Stimulated activated CD8-positive, alpha-beta memory T cell treated with anti-CD3 and anti-CD28 coated beads, Interleukin-4, amount 100 ng/mL, for 48 hours (primary cell): ENCODE measurements around the gene RFPL1.

ENCODE experiments used
- DNase-seq: peaks from one replicate; pipeline ENCODE4 v3.0.0-alpha.2; 2020

Gene RFPL1

DNA sequence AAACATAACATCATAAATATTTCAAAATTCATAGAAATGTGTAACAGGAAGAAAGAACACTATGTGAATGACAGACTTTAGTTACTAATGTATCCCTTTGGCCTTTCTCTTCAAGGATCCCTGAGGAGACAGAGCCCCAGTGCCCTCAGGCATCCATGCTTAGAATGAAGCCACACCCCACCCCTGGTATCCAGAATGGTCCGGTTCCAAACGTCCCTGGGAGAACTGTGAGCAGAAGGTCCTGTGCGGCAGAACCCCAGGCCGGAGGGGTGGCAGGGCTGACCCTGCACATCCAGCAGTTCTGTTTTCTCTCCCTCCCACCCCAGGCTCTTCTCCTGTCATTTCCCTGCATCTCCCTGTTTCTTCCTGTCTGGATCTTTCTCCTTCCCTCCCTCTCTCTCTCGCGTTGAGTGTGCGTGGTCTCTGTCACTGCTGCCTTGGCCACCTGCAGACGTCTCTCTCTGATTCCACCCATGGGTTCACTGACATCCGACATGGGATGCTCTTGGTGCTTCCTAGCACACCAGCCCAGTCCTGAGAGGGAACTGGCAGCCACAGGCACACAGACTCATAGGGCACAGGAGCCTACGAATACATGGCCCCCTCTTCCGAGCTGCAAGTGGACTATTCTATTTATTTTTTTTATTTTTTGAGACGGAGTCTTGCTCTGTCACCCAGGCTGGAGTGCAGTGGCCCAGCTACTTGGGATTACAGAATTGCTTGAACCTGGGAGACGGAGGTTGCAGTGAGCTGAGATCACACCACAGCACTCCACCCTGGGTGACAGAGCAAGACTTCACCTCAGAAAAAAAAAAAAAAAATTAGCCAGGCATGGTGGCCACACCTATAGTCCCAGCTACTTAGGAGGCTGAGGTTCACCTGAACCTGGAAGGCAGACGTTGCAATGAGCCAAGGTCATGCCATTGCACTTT lies 5.7 kb downstream of the RFPL1 start:
- no peak for DNase-seq

DNA sequence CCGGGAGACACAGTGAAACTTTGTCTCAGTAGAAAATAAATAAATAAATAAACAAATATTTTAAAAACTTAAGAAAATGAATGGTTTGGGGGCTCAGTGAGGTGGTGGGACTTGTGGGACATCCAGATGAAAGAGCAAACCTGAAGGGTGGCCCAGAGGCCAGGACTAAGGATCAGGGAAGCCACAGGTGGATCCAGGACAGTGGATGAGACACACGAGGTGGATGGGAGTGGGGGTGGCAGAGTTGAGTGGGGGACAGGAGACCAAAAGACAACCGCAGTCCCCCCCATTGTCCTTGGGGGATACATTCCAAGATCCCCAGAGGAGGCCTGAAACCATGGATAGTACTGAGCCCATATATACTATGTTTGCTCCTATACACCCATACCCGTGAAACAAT lies 7.1 kb downstream of the RFPL1 start:
- DNase-seq: no peak

DNA sequence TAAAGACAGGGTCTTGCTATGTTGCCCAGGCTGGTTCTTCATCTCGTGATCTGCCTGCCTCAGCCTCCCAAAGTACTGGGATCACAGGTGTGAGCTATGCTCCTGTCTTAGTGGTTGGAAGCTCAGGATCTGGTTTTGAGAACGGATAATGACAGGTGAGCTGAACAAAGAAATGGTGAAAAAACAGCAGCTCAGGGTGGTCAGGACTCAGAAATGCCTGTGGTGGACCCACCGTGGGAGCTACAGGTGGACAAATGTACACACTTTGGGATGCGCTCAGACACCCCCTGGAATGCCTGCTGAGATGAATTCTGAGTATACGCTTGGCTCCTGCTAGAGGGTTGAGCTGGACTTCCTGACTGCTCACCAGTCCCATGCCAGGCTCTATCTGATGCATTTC lies 9.5 kb downstream of the RFPL1 start:
- no peak for DNase-seq

DNA sequence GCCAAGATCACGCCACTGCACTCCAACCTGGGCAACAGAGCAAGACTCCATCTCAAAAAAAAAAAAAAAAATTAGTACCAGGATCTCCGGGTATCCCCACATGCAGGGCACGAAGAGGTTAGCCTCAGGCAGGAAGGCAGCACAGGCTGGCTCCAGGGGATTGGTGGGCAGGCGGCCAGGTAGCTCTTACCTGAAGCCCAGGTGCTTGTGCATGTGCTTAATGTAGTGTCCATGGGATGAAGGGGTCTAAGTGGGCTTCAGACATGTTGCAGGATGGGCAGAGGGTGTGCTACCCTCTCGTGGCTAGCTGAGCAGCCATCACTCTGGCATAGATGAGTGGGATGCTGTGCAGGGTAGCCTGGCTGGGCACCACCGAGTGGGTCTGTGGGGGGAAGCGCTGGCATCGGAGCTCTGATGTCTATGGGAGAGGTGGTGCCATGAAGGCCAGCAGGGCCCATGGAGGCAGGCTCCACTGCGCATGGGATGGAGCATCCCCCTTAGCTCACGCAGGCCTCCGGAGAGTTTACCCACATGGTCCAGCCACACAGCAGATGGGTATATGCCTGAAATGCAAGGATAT lies 11.0 kb downstream of the RFPL1 start:
- DNase-seq: no peak

DNA sequence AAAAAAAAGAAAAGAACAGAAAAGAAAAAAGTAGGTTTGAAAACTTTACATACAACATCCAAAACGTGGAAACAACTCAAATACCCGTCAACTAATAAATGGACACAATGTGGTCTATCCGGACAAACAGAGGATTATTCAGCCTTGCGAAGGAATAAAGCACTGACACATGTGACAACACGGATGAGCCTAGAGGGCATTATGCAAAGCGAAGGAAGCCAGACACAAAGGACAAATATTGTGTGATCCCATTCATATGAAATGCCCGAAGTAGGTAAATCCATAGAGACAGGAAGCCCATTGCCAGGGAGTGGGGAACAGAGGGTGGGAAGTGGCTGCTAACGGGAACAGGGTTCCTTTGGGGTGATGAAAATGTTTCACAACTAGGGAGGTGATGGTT lies 11.8 kb downstream of the RFPL1 start:
- DNase-seq: no peak

DNA sequence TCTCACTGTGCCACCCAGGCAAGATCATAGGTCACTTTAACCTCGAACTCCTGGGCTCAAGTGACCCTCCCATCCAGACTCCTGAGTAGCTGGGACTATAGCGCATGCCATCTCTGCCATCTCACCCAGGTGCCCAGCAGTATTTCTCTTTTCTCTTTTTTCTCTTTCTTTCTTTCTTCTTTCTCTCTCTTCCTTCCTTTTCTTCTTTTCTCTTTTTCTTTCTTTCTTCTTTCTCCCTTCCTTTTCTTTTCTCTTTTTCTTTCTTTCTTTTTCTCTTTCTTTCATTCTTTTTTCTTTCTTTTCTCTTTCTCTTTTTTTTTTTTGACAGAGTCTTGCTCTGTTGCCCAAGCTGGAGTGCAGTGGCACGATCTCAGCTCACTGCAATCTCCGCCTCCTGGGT lies 13.5 kb downstream of the RFPL1 start:
- no peak for DNase-seq

DNA sequence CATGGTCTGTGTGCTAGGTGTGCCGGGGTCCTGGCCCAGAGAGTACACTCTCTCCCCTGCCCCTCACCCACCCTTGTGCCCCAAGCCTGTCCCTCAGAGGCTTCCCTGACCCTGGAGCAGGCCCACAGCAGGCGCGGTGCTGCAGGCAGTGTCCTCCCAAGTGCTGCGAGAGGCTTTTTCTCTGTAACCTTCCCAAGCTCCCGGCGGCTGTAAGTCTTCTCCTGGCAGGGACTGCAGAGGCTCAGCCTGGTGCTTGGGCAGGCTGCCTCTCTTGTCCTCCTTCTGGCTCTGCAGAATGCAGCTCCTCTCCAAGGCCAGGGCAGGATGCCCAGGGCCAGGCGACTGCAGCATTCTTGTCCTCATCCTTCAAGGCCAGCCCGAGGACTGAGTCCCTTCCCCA lies 15.9 kb downstream of the RFPL1 start:
- no peak for DNase-seq

DNA sequence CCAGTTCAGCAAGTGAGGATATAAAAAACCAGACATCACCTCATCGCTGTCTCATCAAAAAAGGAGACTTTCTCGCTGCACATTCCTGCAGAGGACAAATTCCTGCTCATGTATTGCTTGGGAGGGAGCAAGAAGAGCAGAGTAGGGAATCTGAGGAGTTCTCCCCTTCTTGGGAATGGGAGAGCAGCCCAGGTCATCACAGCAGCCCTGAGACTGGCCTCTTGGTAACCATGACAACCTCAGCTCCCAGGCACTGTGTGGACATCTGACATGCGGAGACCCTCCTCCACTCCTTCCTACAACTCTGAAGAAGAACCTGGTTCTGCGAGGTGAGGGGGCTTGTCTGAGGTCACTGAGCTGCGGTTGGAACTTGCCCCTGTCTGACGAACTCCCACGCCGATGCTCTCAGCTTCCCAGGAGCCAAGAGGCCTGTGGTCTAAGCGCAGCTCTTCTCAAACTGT lies 17.9 kb downstream of the RFPL1 start:
- no peak for DNase-seq

DNA sequence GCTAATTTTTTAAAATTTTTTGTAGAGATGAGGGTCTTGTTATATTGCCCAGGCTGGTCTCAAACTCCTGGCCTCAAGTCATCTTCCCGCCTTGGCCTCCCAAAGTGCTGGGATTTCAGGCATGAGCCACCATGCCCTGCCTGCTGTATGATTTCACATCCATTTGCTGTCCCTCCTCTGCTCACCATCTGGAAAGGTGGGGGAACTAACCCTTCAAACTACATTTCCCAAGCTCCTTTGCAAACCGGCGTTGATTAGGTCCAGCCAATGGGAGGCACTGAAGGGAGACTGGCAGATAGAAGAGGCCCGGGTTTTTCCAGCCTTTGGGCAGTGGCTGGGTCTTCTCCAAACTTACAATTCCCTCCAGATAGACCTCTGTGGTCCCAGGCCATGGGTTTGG lies 19.3 kb downstream of the RFPL1 start:
- peak; percentile 39 for DNase-seq

DNA sequence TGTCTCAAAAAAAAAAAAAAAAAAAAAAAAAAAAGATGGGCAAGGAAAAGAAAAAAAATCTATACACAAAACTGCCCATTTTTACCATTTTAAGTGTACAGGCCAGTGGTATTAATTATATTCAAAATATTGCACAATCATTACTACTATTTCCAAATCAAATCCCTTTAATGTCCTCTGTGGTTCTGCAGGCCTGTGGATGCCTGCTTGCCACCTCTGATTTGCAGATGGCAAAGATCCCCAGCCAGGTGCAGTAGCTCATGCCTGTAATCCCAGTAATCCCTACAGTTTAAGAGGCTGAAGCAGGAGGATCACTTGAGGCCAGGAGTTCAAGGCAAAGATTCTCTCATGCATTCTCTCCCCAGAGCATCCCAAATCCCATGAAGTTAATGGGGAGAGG lies 20.2 kb downstream of the RFPL1 start:
- DNase-seq: no peak

DNA sequence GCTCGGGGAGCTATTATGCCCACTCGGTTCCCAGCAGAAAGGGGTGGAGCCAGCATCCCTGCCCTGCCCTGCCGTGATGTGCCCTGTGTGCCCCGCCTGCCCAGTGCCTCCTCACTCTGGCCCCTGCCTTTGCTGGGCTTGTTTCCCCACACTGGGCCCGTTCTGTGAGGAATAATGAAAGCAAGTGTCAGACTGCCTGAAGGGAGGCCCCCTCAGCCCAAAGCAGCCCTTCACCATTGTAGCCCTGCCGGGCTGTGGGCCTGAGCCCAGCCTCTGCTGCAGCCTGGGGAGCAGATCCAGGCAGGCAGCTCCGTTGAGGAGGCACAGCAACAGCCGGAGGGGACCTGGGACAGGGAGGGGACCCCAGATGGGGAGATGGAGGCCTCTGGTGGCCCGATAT lies 21.4 kb downstream of the RFPL1 start:
- no peak for DNase-seq

DNA sequence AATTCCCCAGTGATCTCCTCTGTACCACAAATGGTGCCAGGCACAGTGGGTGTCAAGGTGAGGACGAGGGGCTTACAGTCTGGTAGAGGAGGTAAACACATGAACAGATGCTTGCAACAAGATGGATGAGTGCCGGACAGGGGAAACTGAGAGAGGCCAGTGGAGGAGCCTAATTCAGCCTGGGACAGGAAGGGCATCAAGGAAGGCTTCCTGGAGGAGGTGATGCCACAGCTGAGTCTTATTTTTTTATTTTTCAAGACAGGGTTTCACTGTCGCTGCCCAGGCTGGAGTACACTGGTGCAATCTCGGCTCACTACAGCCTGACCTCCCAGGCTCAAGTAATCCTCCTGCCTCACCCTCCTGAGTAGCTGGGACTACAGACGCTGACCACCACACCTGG lies 22.9 kb downstream of the RFPL1 start:
- DNase-seq: no peak

DNA sequence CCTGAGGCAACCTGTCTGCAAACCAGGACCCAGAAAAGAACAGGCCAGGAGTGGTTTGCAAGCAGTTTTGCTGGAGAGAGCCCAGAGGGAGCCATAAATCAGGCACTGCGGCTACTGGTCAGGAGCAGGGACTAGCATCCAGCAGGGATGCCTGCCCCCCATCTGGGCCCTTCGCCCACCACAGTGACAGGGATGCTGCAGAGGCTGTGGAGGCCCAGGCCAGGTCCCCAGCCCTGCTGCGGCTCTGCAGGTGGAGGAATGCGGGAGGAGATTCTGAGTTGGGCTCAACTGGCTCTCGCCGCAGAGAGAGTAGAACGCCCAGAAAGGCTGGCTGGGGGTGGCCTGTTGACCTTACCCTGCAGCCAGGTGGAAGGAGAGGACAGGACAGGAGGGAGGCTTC lies 25.2 kb downstream of the RFPL1 start:
- no peak for DNase-seq

DNA sequence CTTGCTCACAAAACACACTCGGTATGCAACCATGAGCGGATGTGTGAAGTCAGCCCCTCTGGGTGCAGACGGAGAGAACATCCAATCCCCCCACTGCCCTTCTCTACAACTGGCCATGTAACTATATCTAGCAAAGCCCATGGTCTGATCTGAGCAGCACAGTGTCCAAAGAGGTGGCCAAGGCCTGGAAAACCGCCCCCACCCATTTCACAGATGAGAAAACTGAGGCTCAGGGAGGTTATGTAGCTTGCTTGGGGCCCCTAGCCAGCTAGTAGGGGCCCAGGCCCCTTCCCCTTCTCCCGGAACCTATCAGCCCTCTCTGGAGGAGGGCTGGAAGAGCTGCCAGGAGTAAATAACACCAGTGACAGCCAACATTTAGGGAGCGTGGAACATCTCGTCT lies 26.2 kb downstream of the RFPL1 start:
- DNase-seq: no peak

DNA sequence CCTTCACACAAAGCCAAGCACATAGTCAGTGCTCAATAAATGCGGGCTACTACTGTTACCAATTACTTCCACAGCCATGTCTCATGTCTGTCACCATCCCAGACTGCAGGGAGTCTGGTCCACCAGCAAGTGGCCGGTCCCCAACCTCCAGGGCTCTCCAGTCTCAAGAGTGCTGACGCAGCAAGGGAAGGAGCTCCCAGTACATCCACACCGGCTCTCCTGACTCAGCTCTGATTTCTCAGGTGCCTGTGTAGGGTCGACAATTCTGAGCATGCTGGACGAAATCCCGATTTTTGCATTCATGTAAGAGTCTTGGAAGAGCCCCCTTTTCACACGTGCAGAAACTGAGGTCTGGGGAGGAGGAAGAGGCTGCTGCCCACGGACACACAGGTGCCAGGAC lies 31.4 kb downstream of the RFPL1 start:
- no peak for DNase-seq

DNA sequence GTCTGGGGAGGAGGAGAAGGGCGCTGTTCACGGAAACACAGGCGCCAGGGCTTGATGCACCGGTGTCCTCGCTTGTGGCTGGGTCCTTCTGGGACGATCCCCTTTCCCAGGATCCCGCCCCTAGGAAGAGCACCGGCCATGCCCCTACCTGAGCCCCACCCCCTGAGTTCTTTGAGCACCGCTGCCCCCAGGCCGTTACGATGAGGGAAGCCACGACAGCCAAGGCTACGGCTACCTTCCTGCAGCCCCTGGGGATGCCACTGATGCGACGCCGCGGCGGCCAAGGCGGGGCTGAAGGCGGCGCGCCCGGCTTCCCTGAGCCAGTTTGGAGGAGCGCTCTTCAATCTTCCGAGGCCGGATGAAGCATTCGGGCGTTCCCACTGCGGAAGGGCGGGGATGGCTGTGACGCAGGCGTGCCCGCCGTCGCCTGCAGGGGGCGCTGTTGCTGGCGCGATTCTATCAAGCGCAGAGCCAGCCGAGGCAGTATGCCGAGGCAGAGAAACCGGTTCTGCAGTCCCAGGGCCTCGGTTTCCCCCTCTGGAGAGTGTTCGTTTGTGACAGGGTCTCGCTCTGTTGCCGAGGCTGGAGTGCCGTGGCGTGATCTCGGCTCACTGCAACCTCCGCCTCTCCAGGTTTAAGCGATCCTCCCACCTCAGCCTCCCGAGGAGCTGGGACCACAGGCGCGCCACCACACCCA lies 31.9 kb downstream of the RFPL1 start:
- DNase-seq: peak; percentile 87

DNA sequence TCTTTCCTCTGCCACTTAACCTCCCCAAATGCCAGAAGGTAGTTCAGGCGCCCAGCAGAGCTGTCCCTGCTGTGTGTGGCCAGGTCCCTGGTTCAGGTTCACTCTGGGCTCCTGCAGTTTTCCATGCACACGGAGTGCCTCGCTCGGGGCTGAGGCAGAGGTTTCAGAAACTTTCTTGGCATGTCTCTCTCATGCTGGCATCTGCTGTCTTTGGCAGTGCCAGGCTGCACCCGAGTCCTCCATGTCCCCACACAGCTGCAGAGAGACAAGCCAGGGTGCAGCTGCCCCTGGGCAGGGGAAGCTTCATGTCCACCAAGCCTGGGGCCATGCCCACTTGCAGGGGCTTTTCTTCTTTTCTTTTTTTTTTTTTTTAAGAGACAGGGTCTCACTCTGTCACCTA lies 34.6 kb downstream of the RFPL1 start:
- no peak for DNase-seq

DNA sequence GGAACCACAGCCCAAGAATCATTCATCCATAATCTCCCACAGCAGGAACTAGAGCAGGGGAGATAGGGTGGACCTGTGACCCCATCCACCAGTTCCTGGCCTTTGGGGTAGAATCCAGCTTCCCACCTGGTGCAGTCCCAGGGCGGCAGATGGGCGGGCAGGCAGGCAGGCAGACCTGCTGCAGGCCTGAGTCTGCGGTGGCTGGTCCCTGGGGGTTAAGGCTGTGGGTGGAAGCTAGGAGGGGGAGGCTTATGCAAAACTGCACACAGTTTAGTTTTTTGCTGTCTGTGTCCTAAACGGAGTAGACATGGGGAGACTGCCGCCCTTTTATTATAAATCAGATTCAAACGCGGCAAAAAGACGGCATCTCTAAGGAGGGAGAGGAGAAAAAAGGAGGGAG lies 37.2 kb downstream of the RFPL1 start:
- no peak for DNase-seq

DNA sequence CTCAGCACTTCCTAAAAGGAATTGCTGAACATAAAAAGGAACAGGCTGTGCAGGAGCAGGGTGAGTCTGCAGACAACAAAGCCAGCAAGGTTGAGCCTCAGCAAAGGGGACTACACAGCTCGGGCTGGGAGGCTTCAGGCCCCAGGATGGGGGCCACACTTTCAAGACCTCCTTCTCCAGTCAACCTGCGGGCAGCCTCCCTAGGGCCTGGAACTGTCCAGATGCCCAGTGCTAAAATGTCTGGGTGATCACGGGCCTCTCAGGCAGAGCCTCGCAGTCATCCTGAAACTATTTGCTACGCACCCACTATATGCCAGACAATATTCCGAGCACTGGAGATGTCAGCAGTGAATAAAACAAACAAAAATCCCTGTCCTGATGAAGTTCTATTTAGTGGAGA lies 37.7 kb downstream of the RFPL1 start:
- no peak for DNase-seq

DNA sequence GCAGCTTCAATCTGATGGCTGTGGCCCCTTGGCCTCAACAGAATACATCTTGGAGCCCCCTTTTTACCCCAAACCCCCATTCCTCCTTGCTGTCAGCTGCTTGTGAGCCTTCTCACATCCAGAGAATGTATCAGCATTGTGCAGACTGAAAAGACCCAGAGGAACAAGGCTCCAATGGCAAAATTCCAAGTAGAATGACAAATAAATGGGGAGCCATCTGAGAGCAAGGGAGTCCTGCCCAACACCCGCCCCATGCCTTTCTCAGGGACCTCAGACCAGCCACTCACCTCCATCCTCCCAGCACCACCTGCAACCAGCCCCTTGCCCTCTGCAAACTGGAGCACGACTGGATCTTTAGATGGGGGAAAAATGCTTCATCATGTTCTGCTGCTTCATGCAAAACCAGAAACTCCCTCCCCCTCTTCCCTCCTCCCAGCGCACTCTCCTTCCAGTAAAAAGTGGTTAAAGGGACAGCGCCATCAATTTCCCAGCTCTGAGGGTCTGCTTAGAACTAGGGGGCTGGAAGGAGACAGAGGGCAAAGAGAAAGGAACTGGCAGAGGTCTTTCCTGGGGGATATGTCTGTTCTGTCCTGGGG lies 39.4 kb downstream of the RFPL1 start:
- no peak for DNase-seq

DNA sequence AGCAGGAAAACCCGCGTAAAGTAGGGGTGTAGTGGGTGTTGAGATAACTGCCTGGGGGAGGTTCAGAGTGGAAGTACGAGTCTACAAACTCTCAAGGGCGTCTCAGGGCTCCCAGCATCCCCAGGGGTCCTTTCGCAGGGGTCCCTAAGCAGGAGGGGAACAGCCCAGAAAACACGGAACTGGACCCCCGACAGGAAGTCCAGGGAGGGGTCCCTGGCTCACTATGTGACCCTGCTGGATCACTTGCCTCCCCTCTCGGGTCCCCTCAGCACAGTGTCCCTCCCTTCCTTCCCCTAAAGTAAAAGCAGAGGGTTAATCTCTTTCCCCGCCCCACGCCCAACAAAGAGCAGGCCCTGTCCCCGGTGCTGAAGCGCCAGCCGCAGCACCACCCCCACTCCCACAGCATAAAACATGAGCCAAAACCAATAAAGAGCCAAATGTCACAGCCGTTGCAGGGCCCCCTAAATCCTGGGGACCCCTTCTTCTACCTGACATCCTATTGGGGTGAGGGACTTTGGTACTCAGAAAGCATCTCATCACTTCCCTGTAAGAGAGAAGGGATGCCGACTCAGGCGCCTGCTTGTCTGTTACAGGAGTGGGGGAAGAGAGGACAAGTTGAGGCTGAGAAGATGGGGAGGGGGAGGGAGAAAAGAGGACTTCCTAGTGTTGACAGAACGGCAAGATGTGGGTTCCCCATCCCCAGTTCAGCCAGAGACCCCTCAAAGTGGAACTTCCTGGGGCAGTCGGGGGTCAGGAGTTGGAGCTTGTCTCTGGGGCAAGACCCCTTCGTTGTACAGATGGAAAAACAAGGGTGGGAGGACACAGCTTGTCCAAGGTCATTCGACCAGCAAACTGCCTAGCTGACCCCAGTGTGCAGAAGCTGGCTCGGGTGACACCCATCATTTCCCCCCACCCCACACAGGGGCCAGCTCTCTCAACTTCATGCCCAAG lies 40.2 kb downstream of the RFPL1 start:
- DNase-seq: peak; percentile 43
